HCT116 (cell line): ENCODE results near the gene AMDHD2. TPM values are rescaled to one million over a fixed set of nuclear protein-coding genes. Genes with fewer than 3 reads are reported as not detected.

ENCODE experiments used
- ATAC-seq: fragments of 200-7000 bp; cut with Tn5 transposase; 2 replicates; pipeline ENCODE4 v1.9.1; 2020; ENCODE audit warnings: mild to moderate bottlenecking, moderate library complexity
- Bru-seq: library from RNA; stranded (reverse); fragments of 400-500 nt; gene quantifications from one replicate; lab custom pipeline; 2021; lab: Mats Ljungman, UMichigan
- BruChase-seq, 2 experiments: library from RNA; stranded (reverse); fragments of 400-500 nt; gene quantifications; one replicate each; lab custom pipeline; 2021; lab: Mats Ljungman, UMichigan
- BruUV-seq: library from RNA; stranded (reverse); fragments of 400-500 nt; replicated peaks from 2 replicates; lab custom pipeline; 2021; lab: Mats Ljungman, UMichigan
- CTCF ChIA-PET: fragments of 300-600 bp; sonication (Branson Sonifier 250); formaldehyde crosslinking; loops from one replicate; lab custom pipeline; 2021; ENCODE audit warnings: antibody characterized with exemption; lab: Charles Lee
- POLR2A ChIA-PET: fragments of 300-600, 350-600 bp; sonication (Branson Sonifier 250); formaldehyde crosslinking; loops from one replicate; lab custom pipeline; 2021; ENCODE audit warnings: antibody characterized with exemption; lab: Charles Lee
- RAD21 ChIA-PET, 2 experiments: fragments of 300-600 bp; sonication (Branson Sonifier 250); formaldehyde crosslinking; loops; one replicate each; lab custom pipeline; 2023; ENCODE audit warnings: low total read pairs in 2 of 2; ENCODE audit not compliant: uncharacterized antibody in 2 of 2, unreplicated experiment in 2 of 2, low non-redundant PET in 1 of 2; lab: Charles Lee
- DNase-seq: peaks from one replicate; pipeline ENCODE4 v3.0.0-alpha.2; 2010; ENCODE audit warnings: low read depth, low spot score
- H2AFZ ChIP-seq: fragments of 200-600 bp; shearing (Covaris generic), sonication (generic); 2 replicates; pipeline ENCODE4 v1.6.1; 2017; ENCODE audit warnings: low read depth, mixed run types, mixed read lengths, antibody characterized with exemption, low read length; ENCODE audit not compliant: poor library complexity, severe bottlenecking
- H3K27ac ChIP-seq: 2 replicates; pipeline ENCODE4 v1.5.1; 2012; ENCODE audit warnings: low read depth, low read length
- H3K27me3 ChIP-seq: fragments of 200-600 bp; sonication (generic); 2 replicates; pipeline ENCODE4 v1.6.1; 2016; ENCODE audit warnings: mixed run types, low read length, mixed read lengths; ENCODE audit not compliant: insufficient read depth
- H3K36me3 ChIP-seq, 2 experiments: fragments of 200-500 bp in 1 of 2; fragments of 200-600 bp in 1 of 2; sonication (Bioruptor generic) in 1 of 2; sonication (generic) in 1 of 2; 2 replicates each; pipeline versions ENCODE4 v1.5.1 to v1.6.1; 2014 to 2016; ENCODE audit warnings: low read length in 2 of 2, inconsistent platforms in 1 of 2, mixed read lengths in 1 of 2, mixed run types in 1 of 2; ENCODE audit not compliant: insufficient read depth in 2 of 2, control insufficient read depth in 1 of 2
- H3K4me1 ChIP-seq, 2 experiments: fragments of 200-600 bp in 1 of 2; sonication (generic) in 1 of 2; 2 replicates each; pipeline versions ENCODE4 v1.5.1 to v1.6.1; 2012 to 2017; ENCODE audit warnings: low read length in 2 of 2, inconsistent platforms in 1 of 2, mild to moderate bottlenecking in 1 of 2, mixed read lengths in 1 of 2, mixed run types in 1 of 2, moderate library complexity in 1 of 2; ENCODE audit not compliant: insufficient read depth in 2 of 2, control insufficient read depth in 1 of 2
- H3K4me2 ChIP-seq: fragments of 200-600 bp; sonication (generic); 2 replicates; pipeline ENCODE4 v1.6.1; 2017; ENCODE audit warnings: mixed run types, low read length, mixed read lengths
- H3K4me3 ChIP-seq, 2 experiments: fragments of 200-600 bp in 1 of 2; sonication (generic) in 1 of 2; replicated peaks in 1 of 2; 2 replicates each; pipeline ENCODE4 v1.5.1; 2011 to 2016; ENCODE audit warnings: low read length in 2 of 2, control low read depth in 1 of 2, low read depth in 1 of 2, mild to moderate bottlenecking in 1 of 2, mixed read lengths in 1 of 2, mixed run types in 1 of 2
- H3K79me2 ChIP-seq: fragments of 200-600 bp; sonication (generic); 2 replicates; pipeline ENCODE4 v1.6.1; 2017; ENCODE audit warnings: mild to moderate bottlenecking, mixed run types, low read length, moderate library complexity, mixed read lengths; ENCODE audit not compliant: insufficient read depth
- H3K9ac ChIP-seq: fragments of 200-600 bp; sonication (generic); 2 replicates; pipeline ENCODE4 v1.6.1; 2016; ENCODE audit warnings: low read length, mixed read lengths
- H3K9me2 ChIP-seq: fragments of 200-600 bp; sonication (generic), shearing (Covaris generic); 2 replicates; pipeline ENCODE4 v1.6.1; 2017; ENCODE audit warnings: mixed run types, mild to moderate bottlenecking, moderate library complexity; ENCODE audit not compliant: insufficient read depth
- H3K9me3 ChIP-seq, 2 experiments: fragments of 200-500 bp in 1 of 2; fragments of 200-600 bp in 1 of 2; sonication (Bioruptor generic) in 1 of 2; sonication (generic) in 1 of 2; 2 replicates each; pipeline ENCODE4 v1.6.1; 2014 to 2017; ENCODE audit warnings: low read length in 2 of 2, mixed read lengths in 2 of 2, inconsistent platforms in 1 of 2, low read depth in 1 of 2, mild to moderate bottlenecking in 1 of 2, mixed run types in 1 of 2, moderate library complexity in 1 of 2; ENCODE audit not compliant: control insufficient read depth in 1 of 2, insufficient read depth in 1 of 2
- H4K20me1 ChIP-seq: fragments of 200-600 bp; sonication (generic), shearing (Covaris generic); 2 replicates; pipeline ENCODE4 v1.6.1; 2017; ENCODE audit warnings: mixed run types, mild to moderate bottlenecking, moderate library complexity; ENCODE audit not compliant: insufficient read depth
- EGR1 ChIP-seq: IDR thresholded peaks from 2 replicates; pipeline ENCODE4 v1.6.1; 2012; ENCODE audit warnings: low read depth
- EZH2phosphoT487 ChIP-seq: fragments of 200-600 bp; IDR thresholded peaks from 2 replicates; pipeline ENCODE4 v1.6.1; 2018; ENCODE audit warnings: antibody characterized with exemption, borderline replicate concordance
- JUND ChIP-seq: IDR thresholded peaks from 2 replicates; pipeline ENCODE4 v1.6.1; 2012
- POLR2AphosphoS5 ChIP-seq: IDR thresholded peaks from 2 replicates; pipeline ENCODE4 v1.6.1; 2011; ENCODE audit warnings: mild to moderate bottlenecking, low read depth, low read length, moderate library complexity
- REST ChIP-seq: IDR thresholded peaks from 2 replicates; pipeline ENCODE4 v1.6.1; 2012; ENCODE audit warnings: low read depth
- SIN3A ChIP-seq: IDR thresholded peaks from 2 replicates; pipeline ENCODE4 v1.6.1; 2012; ENCODE audit warnings: low read depth
- SP1 ChIP-seq: IDR thresholded peaks from 2 replicates; pipeline ENCODE4 v1.6.1; 2012; ENCODE audit warnings: low read depth
- YY1 ChIP-seq: IDR thresholded peaks from 2 replicates; pipeline ENCODE4 v1.6.1; 2011; ENCODE audit warnings: low read length, low read depth, moderate library complexity, mild to moderate bottlenecking; ENCODE audit not compliant: insufficient replicate concordance; ENCODE audit errors: extremely low read depth
- ZNF274 ChIP-seq: fragments of 200-500 bp; sonication (Bioruptor generic); IDR thresholded peaks from 2 replicates; pipeline ENCODE4 v1.6.1; 2014; ENCODE audit warnings: mild to moderate bottlenecking, low read depth, low read length, inconsistent platforms
- intact Hi-C: fragments of 100-400 bp; cut with micrococcal nuclease; formaldehyde crosslinking; loops from 2 replicates; pipeline ENCODE4 v1.10.0; 2022
- long read RNA-seq: library from polyadenylated mRNA; unstranded; transcript quantifications from one replicate; pipeline ENCODE4 v2.0.0, GENCODE V29; 2021; ENCODE audit not compliant: unreplicated experiment
- polyA plus RNA-seq: library from polyadenylated mRNA; unstranded; fragments of >200 nt; gene quantifications from 2 replicates; pipeline ENCODE4 v1.2.1, GENCODE V29; 2012; ENCODE audit warnings: missing spikeins
- total RNA-seq: library from RNA; stranded (reverse); gene quantifications from one replicate; pipeline ENCODE4 v1.2.1, GENCODE V29; 2021; ENCODE audit not compliant: unreplicated experiment
- TF ChIP-seq, protein P1 (sequence below): IDR thresholded peaks from 2 replicates; pipeline ENCODE4 v1.6.1; 2011; ENCODE audit warnings: mild to moderate bottlenecking, low read length, moderate library complexity; ENCODE audit not compliant: insufficient replicate concordance; ENCODE audit errors: extremely low read depth
- TF ChIP-seq, protein P2 (sequence below): IDR thresholded peaks from 2 replicates; pipeline ENCODE4 v1.6.1; 2012

AMDHD2 gene, protein sequence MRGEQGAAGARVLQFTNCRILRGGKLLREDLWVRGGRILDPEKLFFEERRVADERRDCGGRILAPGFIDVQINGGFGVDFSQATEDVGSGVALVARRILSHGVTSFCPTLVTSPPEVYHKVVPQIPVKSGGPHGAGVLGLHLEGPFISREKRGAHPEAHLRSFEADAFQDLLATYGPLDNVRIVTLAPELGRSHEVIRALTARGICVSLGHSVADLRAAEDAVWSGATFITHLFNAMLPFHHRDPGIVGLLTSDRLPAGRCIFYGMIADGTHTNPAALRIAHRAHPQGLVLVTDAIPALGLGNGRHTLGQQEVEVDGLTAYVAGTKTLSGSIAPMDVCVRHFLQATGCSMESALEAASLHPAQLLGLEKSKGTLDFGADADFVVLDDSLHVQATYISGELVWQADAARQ
- 42.9 TPM for total RNA-seq
- polyA plus RNA-seq, result 12.6 and 16.4 TPM in 2 replicates
- percentile 56 among the genes with signal in this experiment for Bru-seq, nascent RNA
- BruChase-seq, experiment 1, labeled RNA remaining after a 6-hour chase, result percentile 70 among the genes with signal in this experiment
- BruChase-seq, experiment 2, labeled RNA remaining after a 2-hour chase, result percentile 72 among the genes with signal in this experiment
- long read RNA-seq, transcript AMDHD2-201 (11 exons, 1,459 nt), result major isoform, 19 of 67 reads
- long read RNA-seq, partial matches to known transcripts, result 6 of 67 reads
- long read RNA-seq, other reads (novel, unspliced or antisense), result 35 of 67 reads

DNA sequence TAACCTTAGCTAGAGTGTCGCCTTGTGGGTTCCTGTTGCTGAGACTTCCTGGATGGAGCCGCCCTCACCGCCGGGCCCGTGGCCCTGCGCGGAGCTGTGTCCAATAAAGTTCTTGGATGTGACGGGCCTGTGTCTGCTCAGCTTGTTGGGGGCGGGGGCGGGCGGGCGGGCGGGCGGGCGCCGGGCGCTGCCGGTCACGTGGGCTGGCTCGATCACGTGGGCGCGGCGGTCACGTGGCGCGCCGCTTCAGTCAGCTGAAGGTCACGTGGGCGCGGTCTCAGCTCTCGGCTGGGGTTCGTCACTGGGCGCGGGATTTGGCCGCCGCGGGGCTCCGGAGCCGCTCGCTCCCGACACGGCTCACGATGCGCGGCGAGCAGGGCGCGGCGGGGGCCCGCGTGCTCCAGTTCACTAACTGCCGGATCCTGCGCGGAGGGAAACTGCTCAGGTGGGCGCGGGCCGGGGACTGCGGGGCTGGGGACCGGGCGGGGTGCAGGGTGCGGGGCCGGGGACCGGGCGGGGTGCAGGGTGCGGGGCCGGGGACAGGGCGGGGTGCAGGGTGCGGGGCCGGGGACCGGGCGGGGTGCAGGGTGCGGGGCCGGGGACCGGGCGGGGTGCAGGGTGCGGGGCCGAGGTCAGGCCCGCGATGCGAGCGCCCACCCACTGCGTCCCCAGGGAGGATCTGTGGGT lies at the start of gene AMDHD2:
Gene AMDHD2 (plus strand): TSS at position 275 of the 687 bp plus-strand sequence. CDS start 88 bp downstream, at position 363.
- TF ChIP-seq JUND (peak; percentile 72), EZH2phosphoT487 (no peak), EGR1 (no peak), ZNF274 (no peak), SIN3A (peak; percentile 93), POLR2AphosphoS5 (peak; percentile 82), REST (no peak), SP1 (peak; percentile 49; the same call in 1 of the 2 replicates), YY1 (peak; percentile 37)
- TF ChIP-seq, protein P1, sequence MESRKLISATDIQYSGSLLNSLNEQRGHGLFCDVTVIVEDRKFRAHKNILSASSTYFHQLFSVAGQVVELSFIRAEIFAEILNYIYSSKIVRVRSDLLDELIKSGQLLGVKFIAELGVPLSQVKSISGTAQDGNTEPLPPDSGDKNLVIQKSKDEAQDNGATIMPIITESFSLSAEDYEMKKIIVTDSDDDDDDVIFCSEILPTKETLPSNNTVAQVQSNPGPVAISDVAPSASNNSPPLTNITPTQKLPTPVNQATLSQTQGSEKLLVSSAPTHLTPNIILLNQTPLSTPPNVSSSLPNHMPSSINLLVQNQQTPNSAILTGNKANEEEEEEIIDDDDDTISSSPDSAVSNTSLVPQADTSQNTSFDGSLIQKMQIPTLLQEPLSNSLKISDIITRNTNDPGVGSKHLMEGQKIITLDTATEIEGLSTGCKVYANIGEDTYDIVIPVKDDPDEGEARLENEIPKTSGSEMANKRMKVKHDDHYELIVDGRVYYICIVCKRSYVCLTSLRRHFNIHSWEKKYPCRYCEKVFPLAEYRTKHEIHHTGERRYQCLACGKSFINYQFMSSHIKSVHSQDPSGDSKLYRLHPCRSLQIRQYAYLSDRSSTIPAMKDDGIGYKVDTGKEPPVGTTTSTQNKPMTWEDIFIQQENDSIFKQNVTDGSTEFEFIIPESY, result peak; percentile 84
- TF ChIP-seq, protein P2, sequence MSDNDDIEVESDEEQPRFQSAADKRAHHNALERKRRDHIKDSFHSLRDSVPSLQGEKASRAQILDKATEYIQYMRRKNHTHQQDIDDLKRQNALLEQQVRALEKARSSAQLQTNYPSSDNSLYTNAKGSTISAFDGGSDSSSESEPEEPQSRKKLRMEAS, result peak; percentile 94

More for the DNA sequence above, at the start of gene AMDHD2:
- Histone ChIP-seq H3K9me3 (no peaks in the 10 kb centered on the region), H3K4me3 (peak within 1 kb of the TSS; percentile 77 to 89), H2AFZ (no peak within 1 kb of the TSS), H3K27me3 (no peaks in the 10 kb centered on the region), H3K36me3 (peaks cover 9 to 18% of the 10 kb centered on the region in 2 experiments; a peak in 2 of 4 replicates), H3K9ac (peak within 1 kb of the TSS; percentile 94), H4K20me1 (peaks cover 5% of the 10 kb centered on the region; the same call in 1 of the 2 replicates), H3K27ac (peak within 1 kb of the TSS; percentile 57), H3K4me2 (peak within 1 kb of the TSS; percentile 99), H3K9me2 (no peaks in the 10 kb centered on the region), H3K4me1 (peaks cover 16 to 43% of the 10 kb centered on the region in 2 experiments), H3K79me2 (peaks cover 73% of the 10 kb centered on the region)
- ChIA-PET RAD21 (no interaction called here), POLR2A (interaction anchor here (0.6 to 1.8 kb wide), 3 partner anchors 12 to 251 kb away, joined by 3 to 6 read pairs (median 4); partner anchors contain the start of gene PDPK1), CTCF (no interaction called here)
- DNase-seq (peak; percentile 69), ATAC-seq (peak; percentile 71)
- intact Hi-C loops, result no loop called here
- no TSS peak for BruUV-seq
